GM21526 (cell line): Measurements from ENCODE around the gene PTPRK.
"Not testable (repeated sequence)": the region's sequence is repeated elsewhere in the genome, so short reads cannot be mapped to it uniquely, and the experiment has no call there.

Source experiments
- ATAC-seq: cut with Tn5 transposase; IDR thresholded peaks from one replicate; pipeline ENCODE4 v1.9.1; 2021; ENCODE audit warnings: moderate library complexity; ENCODE audit not compliant: unreplicated experiment, low FRiP score

PTPRK gene

GRCh38 chr6:128491610-128492206, 28.7 kb downstream of the PTPRK start:
- ATAC-seq = peak; percentile 61

- no peak for ATAC-seq
Observed at GRCh38 chr6:128491100-128491581, 29.3 kb downstream of the PTPRK start.

DNA sequence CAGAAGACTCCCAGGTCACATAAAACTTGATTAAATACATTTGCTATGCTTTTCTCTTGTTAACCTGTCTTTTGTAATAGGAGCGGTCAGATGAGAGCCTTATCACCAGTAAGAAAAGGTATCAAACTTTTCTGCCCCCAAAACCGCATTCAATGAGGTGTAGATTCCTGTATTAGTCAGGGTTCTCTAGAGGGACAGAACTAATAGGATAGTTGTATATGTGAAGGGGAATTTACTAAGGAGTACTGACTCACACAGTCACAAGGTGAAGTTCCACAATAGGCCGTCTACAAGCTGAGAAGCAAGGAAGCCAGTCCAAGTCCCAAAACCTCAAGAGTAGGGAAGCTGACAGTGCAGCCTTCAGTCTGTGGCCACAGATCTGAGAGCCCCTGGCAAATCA, 32.7 kb downstream of the PTPRK start:
- no peak for ATAC-seq

DNA sequence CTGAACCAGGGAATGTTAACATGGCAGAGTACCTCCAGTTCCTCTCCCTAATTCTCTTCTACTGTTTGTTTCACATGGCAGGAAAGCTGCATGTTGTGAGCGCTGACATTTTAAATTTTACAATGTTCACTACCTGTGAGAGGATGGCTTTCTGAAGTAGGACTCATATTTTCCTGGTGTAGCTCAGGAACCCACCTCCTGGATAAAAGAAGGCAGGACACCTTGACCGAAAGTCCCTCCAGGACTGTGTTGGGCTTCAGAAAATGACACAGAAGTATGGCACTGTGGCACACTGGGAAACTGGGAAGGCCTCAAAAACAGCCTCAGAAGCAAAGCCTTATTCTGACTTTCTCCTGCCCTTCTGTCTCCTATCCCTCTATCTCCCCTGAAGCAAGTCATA, 33.3 kb downstream of the PTPRK start:
- ATAC-seq = no peak

DNA sequence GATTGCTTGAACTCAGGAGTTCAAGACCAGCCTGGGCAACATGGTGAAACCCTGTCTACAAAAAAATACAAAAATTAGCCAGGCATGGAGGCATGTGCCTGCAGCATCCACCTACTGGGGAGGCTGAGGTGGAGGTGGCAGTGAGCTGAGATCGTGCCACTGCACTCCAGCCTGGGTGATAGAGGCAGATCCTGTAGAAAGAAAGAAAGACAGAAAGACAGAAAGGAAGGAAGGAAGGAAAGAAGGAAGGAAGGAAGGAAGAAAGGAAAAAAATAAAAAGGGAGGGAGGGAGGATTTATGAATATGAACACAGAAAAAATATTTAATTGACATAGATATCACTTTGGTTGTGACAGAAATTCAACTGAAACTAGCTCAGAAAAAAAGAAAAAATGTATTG, 33.8 kb downstream of the PTPRK start:
- not testable (repeated sequence) for ATAC-seq

- ATAC-seq = no peak
Observed at GRCh38 chr6:128483472-128484135, 36.8 kb downstream of the PTPRK start.

GRCh38 chr6:128482642-128483041, 37.8 kb downstream of the PTPRK start:
- no peak for ATAC-seq

- ATAC-seq = no peak
Observed at GRCh38 chr6:128479991-128480390, 40.4 kb downstream of the PTPRK start.

DNA sequence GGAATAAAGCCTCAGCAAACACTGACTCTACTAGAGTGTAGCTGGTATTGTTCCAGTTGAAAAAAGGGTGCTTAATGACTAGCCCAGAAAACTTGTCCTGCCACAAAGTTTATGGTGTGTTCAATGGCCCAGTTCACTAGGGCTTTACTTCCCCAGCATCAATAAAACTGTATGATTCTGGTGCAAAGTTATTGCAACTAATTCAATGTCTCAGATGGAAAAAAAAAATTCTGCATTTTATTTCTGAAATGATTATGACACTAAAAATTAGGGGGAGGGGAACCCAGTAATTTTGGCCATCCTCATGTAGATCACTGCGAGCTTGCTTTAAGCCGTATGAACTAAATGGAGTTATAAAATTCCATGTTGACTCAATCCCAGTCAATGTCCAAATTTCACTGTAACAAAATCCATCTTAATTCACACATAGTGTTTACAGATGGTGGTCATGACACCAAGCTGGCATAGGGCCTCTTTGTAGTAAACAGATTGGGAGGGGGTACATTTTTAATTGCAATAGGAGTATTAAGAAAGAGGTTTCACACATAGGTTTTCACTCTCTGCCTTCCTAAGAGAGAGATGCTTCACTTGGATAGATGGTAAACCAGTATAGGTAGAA, 41.2 kb downstream of the PTPRK start:
- no peak for ATAC-seq

DNA sequence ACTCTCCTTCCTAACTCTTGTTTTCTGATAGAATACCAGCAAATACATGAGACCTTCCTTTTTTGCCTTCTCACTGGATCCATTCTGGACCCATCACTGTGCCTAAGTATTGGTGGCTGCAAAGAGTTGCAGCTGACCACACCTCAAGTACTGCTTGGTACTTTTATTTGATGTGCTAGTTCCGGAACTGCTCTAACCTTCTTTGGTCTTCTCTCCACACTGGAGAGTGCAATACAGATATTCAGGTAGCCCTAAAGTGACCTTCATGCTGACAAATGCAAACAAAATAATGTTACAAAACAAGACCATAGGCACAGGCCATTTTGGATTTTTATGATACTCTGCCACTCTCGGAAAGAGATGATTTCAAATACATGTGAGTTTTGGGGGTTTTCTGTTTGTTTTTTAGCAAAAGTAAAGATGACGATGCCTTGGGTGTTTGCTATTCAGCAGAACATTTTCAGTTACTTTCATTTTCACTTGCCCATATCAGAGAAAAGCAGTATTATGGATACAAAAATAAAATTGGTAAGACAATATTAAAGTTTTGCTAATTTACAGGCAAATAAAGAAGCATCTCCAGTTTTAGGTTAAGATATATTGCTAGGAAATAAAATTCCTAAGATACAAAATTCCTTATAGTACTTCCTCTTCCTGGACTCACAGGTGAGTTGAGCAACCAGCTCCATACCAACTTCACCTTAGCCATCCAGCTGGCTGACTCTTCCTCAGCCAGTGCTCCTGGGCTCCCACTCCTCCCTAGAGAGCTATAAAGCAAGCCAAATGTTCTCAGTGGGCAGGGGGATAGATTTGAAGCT, 42.0 kb downstream of the PTPRK start:
- no peak for ATAC-seq

DNA sequence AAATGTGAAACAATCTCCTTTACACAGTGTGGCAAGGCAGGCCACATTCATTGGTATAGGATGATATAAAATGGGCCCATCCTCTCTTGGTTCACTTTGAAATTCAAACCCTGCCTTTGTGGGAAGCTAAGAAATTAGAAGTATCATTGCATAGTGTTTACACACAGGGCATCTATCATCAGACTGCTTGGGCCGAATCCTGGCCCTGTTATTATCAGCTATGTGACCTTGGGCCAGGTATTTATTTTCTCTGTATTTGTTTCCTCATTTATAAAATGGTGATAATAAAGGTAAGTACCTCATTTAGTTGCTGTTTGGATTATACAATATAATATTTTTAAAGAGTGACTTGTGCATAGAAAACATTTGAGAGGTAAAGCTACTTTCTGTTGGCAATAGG, 45.5 kb downstream of the PTPRK start:
- ATAC-seq = no peak

GRCh38 chr6:128474481-128474880, 45.9 kb downstream of the PTPRK start:
- ATAC-seq = no peak

GRCh38 chr6:128471907-128472306, 48.5 kb downstream of the PTPRK start:
- no peak for ATAC-seq

DNA sequence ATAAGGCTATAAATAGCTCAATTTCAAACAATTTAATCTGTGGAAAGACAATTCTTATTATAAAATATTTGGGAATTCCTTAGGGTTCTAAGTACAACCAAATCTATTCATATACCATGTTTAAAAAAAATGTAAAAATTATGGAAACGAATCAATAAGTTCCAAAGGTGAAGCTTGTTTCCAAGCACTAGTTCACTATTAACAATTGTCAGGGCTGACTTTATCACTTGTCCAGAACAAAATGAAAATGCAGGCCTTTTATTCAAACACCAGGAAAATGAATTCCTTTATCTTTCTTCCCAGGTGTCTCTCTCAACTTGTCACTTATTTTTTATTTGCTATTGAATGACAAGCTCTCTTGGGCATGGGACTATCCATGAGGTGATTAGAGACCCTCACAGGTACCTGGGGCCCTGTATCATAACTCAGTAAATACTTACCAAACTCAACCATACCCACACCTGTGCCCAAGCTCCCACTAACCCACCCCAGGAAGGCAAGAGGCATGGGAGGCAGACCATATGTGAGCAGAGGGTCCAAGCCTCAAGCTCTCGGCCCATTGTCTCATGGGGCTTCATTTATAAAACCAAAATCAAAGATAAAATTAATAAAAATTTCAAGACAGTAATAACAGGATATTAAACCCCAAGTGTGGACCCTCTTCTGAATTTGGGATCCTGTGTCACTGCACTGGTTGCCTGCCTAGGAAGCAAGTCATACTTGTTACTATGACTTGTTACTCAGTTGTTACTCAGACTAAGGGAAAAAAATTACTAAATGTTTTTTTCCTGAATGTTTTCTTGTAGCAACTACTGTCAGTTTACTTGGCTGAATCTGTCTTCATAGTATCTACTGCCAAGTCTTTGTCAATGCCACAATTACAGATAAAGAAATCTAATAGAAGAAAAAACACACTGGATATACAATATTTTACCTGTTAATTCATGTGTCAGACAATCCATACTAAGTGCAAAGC, 54.7 kb downstream of the PTPRK start:
- ATAC-seq = no peak

GRCh38 chr6:128464790-128465189, 55.6 kb downstream of the PTPRK start:
- no peak for ATAC-seq

- no peak for ATAC-seq
Observed at GRCh38 chr6:128463942-128464341, 56.5 kb downstream of the PTPRK start.

- no peak for ATAC-seq
Observed at GRCh38 chr6:128461501-128461900, 58.9 kb downstream of the PTPRK start.

GRCh38 chr6:128456510-128457230, 63.7 kb downstream of the PTPRK start:
- no peak for ATAC-seq

DNA sequence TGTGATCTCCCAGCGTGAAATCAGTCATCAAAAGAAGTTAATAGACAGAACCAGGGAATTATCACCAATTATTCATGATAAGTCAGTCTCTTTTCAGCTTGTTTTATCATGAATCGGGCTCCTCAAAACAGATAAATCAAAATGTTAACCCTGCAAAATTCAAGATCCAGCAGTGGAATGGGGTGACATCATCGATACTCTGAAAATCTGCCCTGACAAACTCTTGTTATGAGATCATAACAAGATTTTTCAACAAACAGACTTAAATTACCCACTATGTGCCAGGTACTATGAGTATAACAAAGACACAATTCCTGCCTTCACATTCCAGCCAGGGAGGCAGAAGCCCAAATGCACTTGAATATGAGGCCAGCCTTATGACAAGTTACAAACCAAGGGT, 64.4 kb downstream of the PTPRK start:
- ATAC-seq = no peak
